DND-41 (cell line): Measurements from ENCODE around the gene STAB2.

Source experiments
- ATAC-seq: fragments of 200-7000 bp; cut with Tn5 transposase; 3 replicates; pipeline ENCODE4 v1.9.1; 2021; ENCODE audit warnings: low read depth; ENCODE audit not compliant: insufficient read depth
- DNase-seq: peaks from one replicate; pipeline ENCODE4 v3.0.0-alpha.2; 2020
- H2AFZ ChIP-seq: 2 replicates; pipeline ENCODE4 v1.6.0; 2012; ENCODE audit warnings: low read depth, low read length
- H3K27ac ChIP-seq: 2 replicates; pipeline ENCODE4 v1.5.1; 2012; ENCODE audit warnings: low read length, inconsistent platforms
- H3K27me3 ChIP-seq: fragments of 200-600 bp; sonication (generic); 2 replicates; pipeline ENCODE4 v1.6.0; 2012; ENCODE audit warnings: low read length, mild to moderate bottlenecking, inconsistent platforms; ENCODE audit not compliant: insufficient read depth, poor library complexity
- H3K36me3 ChIP-seq: 2 replicates; pipeline ENCODE4 v1.5.1; 2012; ENCODE audit warnings: low read length, inconsistent platforms; ENCODE audit not compliant: insufficient read depth
- H3K4me1 ChIP-seq: 2 replicates; pipeline ENCODE4 v1.5.1; 2012; ENCODE audit warnings: mild to moderate bottlenecking, low read length; ENCODE audit not compliant: insufficient read depth
- H3K4me2 ChIP-seq: 2 replicates; pipeline ENCODE4 v1.6.0; 2012; ENCODE audit warnings: mild to moderate bottlenecking, moderate library complexity, low read length, inconsistent platforms; ENCODE audit not compliant: insufficient read depth
- H3K4me3 ChIP-seq, 2 experiments: fragments of 200-600 bp in 1 of 2; shearing (Covaris generic) in 1 of 2; 2 replicates each; pipeline ENCODE4 v1.5.1; 2012 to 2016; ENCODE audit warnings: inconsistent platforms in 2 of 2, low read length in 2 of 2, mild to moderate bottlenecking in 2 of 2, low read depth in 1 of 2, moderate library complexity in 1 of 2
- H3K79me2 ChIP-seq: 2 replicates; pipeline ENCODE4 v1.6.0; 2012; ENCODE audit warnings: low read length, inconsistent platforms; ENCODE audit not compliant: insufficient read depth
- H3K9ac ChIP-seq: 2 replicates; pipeline ENCODE4 v1.6.0; 2012; ENCODE audit warnings: low read depth, mild to moderate bottlenecking, inconsistent platforms, low read length, moderate library complexity
- H3K9me3 ChIP-seq: 2 replicates; pipeline ENCODE4 v1.5.1; 2012; ENCODE audit warnings: low read length, moderate library complexity, mild to moderate bottlenecking, inconsistent platforms; ENCODE audit not compliant: insufficient read depth, severe bottlenecking
- H4K20me1 ChIP-seq: 2 replicates; pipeline ENCODE4 v1.6.0; 2012; ENCODE audit warnings: low read length; ENCODE audit not compliant: insufficient read depth
- CTCF ChIP-seq: IDR thresholded peaks from 2 replicates; pipeline ENCODE4 v1.5.1; 2012; ENCODE audit warnings: borderline replicate concordance, low read length, moderate library complexity, mild to moderate bottlenecking; ENCODE audit not compliant: poor library complexity, severe bottlenecking; ENCODE audit errors: extremely low read depth
- EZH2 ChIP-seq: IDR thresholded peaks from 3 replicates; pipeline ENCODE4 v1.6.1; 2012; ENCODE audit warnings: borderline replicate concordance, low read depth, mild to moderate bottlenecking, moderate library complexity, low read length, inconsistent platforms; ENCODE audit not compliant: severe bottlenecking

STAB2 gene

GRCh38 chr12:103691063-103691462 lies 104.0 kb downstream of the STAB2 start:
- ATAC-seq, result no peak
- H3K4me1 ChIP-seq, result no peaks in the 10 kb centered on the region
- H3K4me2 ChIP-seq, result no peak overlapping the region
- H3K9ac ChIP-seq, result no peak overlapping the region
- TF ChIP-seq CTCF, result no peak
- no peak for TF ChIP-seq EZH2
- H3K27me3 ChIP-seq, result peaks cover 16% of the 10 kb centered on the region
- H4K20me1 ChIP-seq, result no peaks in the 10 kb centered on the region
- H3K9me3 ChIP-seq, result no peaks in the 10 kb centered on the region
- no peak overlapping the region for H3K27ac ChIP-seq
- no peak overlapping the region for H2AFZ ChIP-seq
- H3K79me2 ChIP-seq, result no peaks in the 10 kb centered on the region
- no peaks in the 10 kb centered on the region for H3K36me3 ChIP-seq
- H3K4me3 ChIP-seq, result no peak overlapping the region
- no peak for DNase-seq

GRCh38 chr12:103696101-103696500 lies 109.0 kb downstream of the STAB2 start:
- Histone ChIP-seq H3K36me3 (no peaks in the 10 kb centered on the region), H3K27ac (no peak overlapping the region), H3K4me3 (no peak overlapping the region), H3K4me2 (no peak overlapping the region), H3K4me1 (no peaks in the 10 kb centered on the region), H3K9ac (no peak overlapping the region), H3K79me2 (no peaks in the 10 kb centered on the region), H4K20me1 (no peaks in the 10 kb centered on the region), H3K27me3 (peaks cover 35% of the 10 kb centered on the region), H3K9me3 (no peaks in the 10 kb centered on the region), H2AFZ (no peak overlapping the region)
- ATAC-seq, result no peak
- TF ChIP-seq EZH2, result no peak
- TF ChIP-seq CTCF, result no peak
- no peak for DNase-seq

- H3K4me3 ChIP-seq, result no peak overlapping the region
- no peaks in the 10 kb centered on the region for H3K9me3 ChIP-seq
- H2AFZ ChIP-seq, result no peak overlapping the region
- H3K79me2 ChIP-seq, result no peaks in the 10 kb centered on the region
- ATAC-seq (0 out of 3 replicates have a peak, but pooled peaks have one; percentile 33), DNase-seq (no peak)
- no peak overlapping the region for H3K27ac ChIP-seq
- H3K36me3 ChIP-seq, result no peaks in the 10 kb centered on the region
- H3K4me1 ChIP-seq, result no peaks in the 10 kb centered on the region
- TF ChIP-seq CTCF, result no peak
- no peak for TF ChIP-seq EZH2
- no peaks in the 10 kb centered on the region for H4K20me1 ChIP-seq
- H3K9ac ChIP-seq, result no peak overlapping the region
- H3K27me3 ChIP-seq, result peaks cover 35% of the 10 kb centered on the region
- no peak overlapping the region for H3K4me2 ChIP-seq
These were observed 111.1 kb downstream of the STAB2 start for GRCh38 chr12:103697971-103698751.
